Stimulated activated CD4-positive, alpha-beta T cell treated with anti-CD3 and anti-CD28 coated beads, Interleukin-12 subunit alpha, Interleukin-12 subunit beta, amount 100 ng/mL, for 24 hours (primary cell): ENCODE measurements around the gene C2orf42.
"Not testable (repeated sequence)": the region's sequence is repeated elsewhere in the genome, so short reads cannot be mapped to it uniquely, and the experiment has no call there.

Experiments
- DNase-seq, 2 experiments: peaks; one replicate each; pipeline ENCODE4 v3.0.0-alpha.2; 2020; ENCODE audit warnings: low read depth in 2 of 2

C2orf42 gene

GRCh38 chr2:70190418-70191243 lies at the start of gene C2orf42:
Gene C2orf42 (minus strand): TSS chr2:70191019. CDS start chr2:70181985, 9,034 bp downstream.
- DNase-seq = peak; percentile 93 to 95

- DNase-seq = no peak
Observed at GRCh38 chr2:70240599-70240998, 49.8 kb upstream of the C2orf42 start.

- no peak for DNase-seq
Observed at GRCh38 chr2:70233926-70234325, 43.1 kb upstream of the C2orf42 start.

- DNase-seq = no peak
Observed at GRCh38 chr2:70226781-70227180, 36.0 kb upstream of the C2orf42 start.

- DNase-seq = not testable (repeated sequence)
Observed at GRCh38 chr2:70223305-70223704, 32.5 kb upstream of the C2orf42 start.

GRCh38 chr2:70214953-70215549 lies 24.2 kb upstream of the C2orf42 start:
- no peak for DNase-seq

GRCh38 chr2:70214365-70214764 lies 23.5 kb upstream of the C2orf42 start:
- no peak for DNase-seq

- no peak for DNase-seq
Observed at GRCh38 chr2:70212298-70212932, 21.6 kb upstream of the C2orf42 start.

- no peak for DNase-seq
Observed at GRCh38 chr2:70211595-70211994, 20.8 kb upstream of the C2orf42 start.

GRCh38 chr2:70204452-70204851 lies 13.6 kb upstream of the C2orf42 start:
- DNase-seq = no peak

- no peak for DNase-seq
Observed at GRCh38 chr2:70203086-70203485, 12.3 kb upstream of the C2orf42 start.

GRCh38 chr2:70202236-70202806 lies 11.5 kb upstream of the C2orf42 start:
- no peak for DNase-seq

- DNase-seq = no peak
Observed at GRCh38 chr2:70201831-70202230, 11.0 kb upstream of the C2orf42 start.

GRCh38 chr2:70201225-70201768 lies 10.5 kb upstream of the C2orf42 start:
- no peak for DNase-seq

- no peak for DNase-seq
Observed at GRCh38 chr2:70199320-70199864, 8.6 kb upstream of the C2orf42 start.

- no peak for DNase-seq
Observed at GRCh38 chr2:70192516-70192915, 1.7 kb upstream of the C2orf42 start.

- no peak for DNase-seq
Observed at GRCh38 chr2:70191244-70191735, 471 bp upstream of the C2orf42 start.

- no peak for DNase-seq
Observed at GRCh38 chr2:70188460-70188859, 2.4 kb downstream of the C2orf42 start.

GRCh38 chr2:70187170-70187569 lies 3.6 kb downstream of the C2orf42 start:
- DNase-seq = not testable (repeated sequence)

GRCh38 chr2:70182689-70183088 lies 8.1 kb downstream of the C2orf42 start:
- no peak for DNase-seq

GRCh38 chr2:70181363-70181956 lies 9.4 kb downstream of the C2orf42 start:
- DNase-seq = no peak
